Gastrocnemius medialis (tissue), 4 donors: ENCODE measurements around the gene ARHGAP9.

Source experiments
- CTCF ChIP-seq, 5 experiments: fragments of 450-650 bp in 3 of 5; fragments of 200-600 bp in 2 of 5; sonication (generic) in 2 of 5; IDR thresholded peaks in 4 of 5; conservative IDR thresholded peaks in 1 of 5; 1 replicate in 4 of 5; 2 replicates in 1 of 5; pipeline ENCODE4 v1.5.1; 2016 to 2019; ENCODE audit warnings: antibody characterized with exemption in 5 of 5, mild to moderate bottlenecking in 3 of 5, moderate library complexity in 3 of 5
- POLR2A ChIP-seq, 2 donors: fragments of 450-650 bp; IDR thresholded peaks; one replicate each; pipeline ENCODE4 v1.6.1; 2017; ENCODE audit warnings: antibody characterized with exemption in 2 of 2, mild to moderate bottlenecking in 2 of 2, moderate library complexity in 2 of 2

GRCh38 chr12:57512665-57513064 is 33.0 kb upstream of the ARHGAP9 start:
- TF ChIP-seq POLR2A (IDR thresholded peaks at IDR 0.05) (no peak), CTCF (IDR thresholded peaks at IDR 0.05 in 4 of 5, conservative IDR thresholded peaks at IDR 0.05 in 1 of 5) (no peak)
